Cortex of kidney (tissue), 1 donor: Measurements from ENCODE around the gene NRG3.
"Not testable (repeated sequence)": the region's sequence is repeated elsewhere in the genome, so short reads cannot be mapped to it uniquely, and the experiment has no call there.

ENCODE experiments used
- DNase-seq: peaks from one replicate; lab custom pipeline; 2025; lab: John Stamatoyannopoulos, UW

The NRG3 gene

GRCh38 chr10:82574081-82574480 lies 699.1 kb downstream of the NRG3 start:
- no peak for DNase-seq

DNA sequence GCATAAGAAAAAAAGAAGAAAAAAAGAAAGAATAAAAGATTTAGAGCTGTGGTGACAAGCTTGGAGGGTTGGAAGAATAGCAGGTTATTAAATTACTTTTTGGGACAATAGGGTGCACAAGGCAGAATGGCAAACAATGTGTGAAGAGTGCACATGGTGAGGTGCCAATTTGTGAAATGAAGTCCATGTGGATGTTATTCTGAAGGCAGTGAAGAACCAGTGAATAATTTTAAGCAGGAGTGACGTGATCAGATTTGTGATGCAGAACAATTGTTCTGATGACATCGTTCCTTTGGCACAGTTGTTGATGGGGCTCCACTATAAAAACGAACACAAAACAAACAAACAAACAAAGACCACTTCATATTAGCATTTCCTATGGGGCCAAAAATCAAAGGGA lies 700.3 kb downstream of the NRG3 start:
- no peak for DNase-seq

DNA sequence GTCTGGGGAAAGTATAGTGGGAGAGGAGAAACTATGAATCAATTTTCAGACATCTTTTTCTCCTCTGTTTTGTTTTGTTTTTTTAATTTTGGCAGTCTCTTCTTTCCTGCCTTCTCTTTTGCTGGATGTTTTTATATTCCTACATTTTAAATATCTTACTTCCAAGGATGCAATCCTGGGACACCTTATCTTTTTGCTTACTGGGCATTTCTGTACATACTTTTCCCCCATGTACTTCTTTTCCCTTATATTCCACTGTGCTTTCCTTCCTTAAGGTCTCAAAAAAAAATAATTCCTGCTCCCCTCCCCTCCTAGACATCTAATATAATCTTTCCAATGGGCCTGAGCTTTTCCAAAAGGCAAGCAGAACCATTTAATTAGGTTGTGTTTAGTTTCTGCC lies 701.1 kb downstream of the NRG3 start:
- no peak for DNase-seq

DNA sequence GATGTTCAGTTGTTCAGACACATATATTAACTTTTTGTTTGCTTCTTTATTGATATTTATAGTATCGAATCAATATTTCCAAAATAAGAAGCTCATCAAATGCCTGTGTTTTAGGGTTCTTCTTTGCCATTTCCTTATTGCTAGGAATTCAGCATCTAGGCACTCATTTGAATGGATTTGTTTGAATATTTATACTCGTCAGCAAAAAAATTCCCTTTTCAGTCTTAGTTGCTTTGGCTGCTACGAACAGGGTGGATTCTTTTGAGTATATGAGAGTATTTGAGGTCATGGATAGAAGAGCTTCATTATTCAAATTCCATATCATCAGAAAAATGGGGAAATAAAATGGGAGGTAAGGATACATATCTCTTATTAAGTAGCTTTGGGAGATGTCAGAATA lies 706.9 kb downstream of the NRG3 start:
- no peak for DNase-seq

- DNase-seq, result no peak
Observed at GRCh38 chr10:82591421-82591820, 716.4 kb downstream of the NRG3 start.

DNA sequence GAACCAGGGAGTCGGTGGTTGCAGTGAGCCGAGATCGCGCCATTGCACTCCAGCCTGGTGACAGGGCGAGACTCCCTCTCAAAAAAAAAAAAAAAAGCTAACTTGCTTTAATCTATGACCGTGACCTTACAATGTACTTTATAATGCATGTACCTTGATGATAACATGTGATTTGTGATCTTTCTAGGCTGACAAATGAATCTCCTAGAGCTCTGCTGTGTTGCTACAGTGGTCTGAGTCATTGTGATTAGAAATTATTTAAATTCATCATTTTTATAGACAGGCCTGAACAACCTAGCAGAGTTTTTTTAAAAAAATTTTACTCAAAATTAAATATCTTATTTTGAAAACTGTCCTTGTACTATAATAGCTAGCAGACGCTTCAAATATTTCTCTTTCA lies 722.8 kb downstream of the NRG3 start:
- DNase-seq, result no peak

GRCh38 chr10:82609845-82610244 lies 734.9 kb downstream of the NRG3 start:
- DNase-seq, result no peak

DNA sequence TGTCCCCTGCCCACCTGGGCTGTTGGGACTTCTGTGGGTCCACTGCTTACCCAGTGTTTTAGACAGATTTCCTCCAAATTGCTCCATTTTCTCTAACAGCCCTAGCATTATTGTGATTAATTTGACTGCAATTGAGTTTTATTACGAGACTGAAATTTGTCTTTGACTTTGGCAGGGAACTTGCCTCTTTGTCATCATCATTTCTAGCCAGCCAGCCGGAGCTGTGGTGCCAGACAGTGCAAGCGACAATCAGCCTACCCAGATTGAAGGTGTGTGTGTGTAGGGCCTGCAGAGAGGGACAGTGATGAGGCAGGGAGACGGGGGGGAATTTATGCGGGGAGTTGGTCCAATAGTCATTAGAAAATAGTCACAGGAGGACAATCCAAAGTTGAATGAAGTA lies 743.0 kb downstream of the NRG3 start:
- DNase-seq, result no peak

DNA sequence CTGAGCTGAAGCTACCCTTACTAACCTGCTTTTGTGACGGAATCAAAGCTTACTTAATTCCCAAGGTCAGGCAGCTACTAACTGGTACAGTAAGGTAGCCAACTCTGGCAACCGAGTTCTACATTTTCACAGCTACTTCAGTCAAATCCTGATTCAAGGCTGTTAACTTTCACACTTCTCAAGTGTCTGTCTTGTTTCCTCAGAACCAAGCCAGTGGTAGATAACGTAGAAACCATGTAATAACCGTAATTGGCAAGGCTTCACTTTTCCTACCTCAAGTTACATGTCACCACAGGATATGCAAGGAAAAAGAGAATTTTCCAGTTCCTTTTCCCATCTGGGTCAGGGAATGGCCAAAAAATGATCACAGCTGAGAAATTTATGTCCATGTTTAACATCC lies 746.7 kb downstream of the NRG3 start:
- no peak for DNase-seq

- DNase-seq, result no peak
Observed at GRCh38 chr10:82622479-82622878, 747.5 kb downstream of the NRG3 start.

GRCh38 chr10:82625512-82626189 lies 750.7 kb downstream of the NRG3 start:
- DNase-seq, result no peak

DNA sequence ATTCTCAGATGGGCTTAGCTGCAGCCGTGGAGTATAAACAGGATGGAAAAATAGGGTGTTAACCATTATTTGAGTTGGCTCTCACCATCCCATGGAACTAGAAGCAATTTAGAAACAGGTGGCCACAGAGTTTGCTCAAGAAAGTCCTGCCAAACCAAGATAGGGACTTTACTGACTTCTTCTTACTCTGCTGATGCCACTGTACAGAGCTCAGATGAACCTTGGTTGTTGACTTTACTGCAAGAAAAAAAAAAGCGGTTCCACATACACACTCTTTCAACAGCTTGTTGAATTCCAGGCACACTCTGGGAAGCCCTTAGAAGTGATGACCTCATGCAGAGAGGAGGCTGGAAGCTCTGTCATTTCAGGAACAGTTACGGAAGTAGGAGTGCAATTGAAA lies 753.4 kb downstream of the NRG3 start:
- no peak for DNase-seq

DNA sequence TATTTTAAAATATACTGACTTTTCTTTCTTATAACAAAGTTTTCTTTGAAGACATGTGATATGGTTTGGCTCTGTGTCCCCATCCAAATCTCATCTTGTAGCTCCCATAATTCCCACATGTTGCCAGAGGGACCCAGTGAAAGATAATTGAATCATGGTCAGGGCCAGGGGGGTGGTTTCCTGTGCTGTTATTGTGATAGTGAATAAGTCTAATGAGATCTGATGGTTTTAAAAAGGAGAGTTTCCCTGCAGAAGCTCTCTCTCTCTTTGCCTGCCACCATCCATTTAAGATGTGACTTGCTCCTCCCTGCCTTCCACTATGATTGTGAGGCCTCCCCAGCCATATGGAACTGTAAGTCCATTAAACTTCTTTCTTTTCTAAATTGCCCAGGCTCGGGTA lies 768.1 kb downstream of the NRG3 start:
- no peak for DNase-seq

DNA sequence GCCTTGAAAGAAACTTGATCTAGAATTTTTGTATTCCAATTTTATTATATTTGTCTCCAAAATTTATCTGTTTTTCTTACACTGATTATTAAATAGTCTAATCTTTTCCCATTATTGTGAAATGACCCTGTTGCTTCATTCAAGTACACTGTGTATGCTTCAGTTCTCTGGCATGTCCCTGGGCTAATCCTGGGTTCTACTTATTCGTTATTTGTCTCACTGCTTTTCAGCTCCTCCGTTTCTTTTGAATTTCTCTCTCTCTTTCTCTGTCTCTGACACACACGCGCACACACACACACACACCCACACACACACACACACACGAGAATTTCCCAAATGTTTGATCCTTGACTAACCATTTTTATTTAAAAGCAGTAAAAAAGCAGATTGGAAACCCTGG lies 768.6 kb downstream of the NRG3 start:
- DNase-seq, result no peak

GRCh38 chr10:82645221-82645620 lies 770.2 kb downstream of the NRG3 start:
- no peak for DNase-seq

DNA sequence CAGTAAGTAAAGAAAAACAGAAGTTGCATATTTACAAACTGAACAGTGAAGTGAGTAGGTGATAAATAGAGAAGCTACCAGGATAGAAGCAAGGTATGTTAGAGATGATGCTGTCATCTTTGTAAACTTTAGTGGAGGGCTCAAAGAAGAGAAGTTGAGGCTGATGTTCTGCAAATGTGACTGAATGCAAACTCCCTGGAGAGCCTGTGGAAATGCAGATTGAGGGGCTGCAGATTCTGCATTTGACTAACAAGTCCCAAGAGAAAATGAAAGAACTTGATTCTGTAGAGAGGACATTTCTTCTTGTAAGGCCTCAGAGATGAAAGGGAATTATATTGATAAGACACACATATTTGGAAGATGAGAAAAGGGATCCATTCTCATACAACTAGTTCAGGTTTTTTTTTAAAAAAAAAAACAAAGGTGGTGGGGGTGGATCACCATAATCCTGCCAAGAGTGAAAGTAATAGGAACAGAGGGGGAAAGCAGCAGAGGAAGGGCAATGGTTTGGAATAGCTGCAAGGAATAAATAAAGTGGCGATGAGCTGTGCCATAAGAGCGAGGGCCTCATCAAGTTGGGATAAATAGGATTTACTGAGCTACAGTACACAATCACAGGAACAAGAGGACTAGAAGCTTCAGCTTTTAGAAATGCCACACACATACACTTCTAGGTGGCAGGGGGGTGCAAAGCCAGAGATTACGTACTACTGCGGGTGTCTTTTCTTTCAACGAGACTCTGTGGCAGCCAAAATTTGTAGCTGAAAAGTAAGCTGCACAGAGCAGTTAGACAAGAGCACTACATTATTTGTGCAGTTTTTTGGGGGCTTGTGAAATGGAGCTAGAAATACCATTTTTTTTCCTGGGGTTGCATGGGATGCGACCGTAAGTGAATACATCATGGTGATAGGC lies 778.5 kb downstream of the NRG3 start:
- no peak for DNase-seq

GRCh38 chr10:82660205-82660604 lies 785.2 kb downstream of the NRG3 start:
- no peak for DNase-seq

- DNase-seq, result no peak
Observed at GRCh38 chr10:82660986-82661385, 786.0 kb downstream of the NRG3 start.

GRCh38 chr10:82661701-82662100 lies 786.7 kb downstream of the NRG3 start:
- DNase-seq, result no peak

DNA sequence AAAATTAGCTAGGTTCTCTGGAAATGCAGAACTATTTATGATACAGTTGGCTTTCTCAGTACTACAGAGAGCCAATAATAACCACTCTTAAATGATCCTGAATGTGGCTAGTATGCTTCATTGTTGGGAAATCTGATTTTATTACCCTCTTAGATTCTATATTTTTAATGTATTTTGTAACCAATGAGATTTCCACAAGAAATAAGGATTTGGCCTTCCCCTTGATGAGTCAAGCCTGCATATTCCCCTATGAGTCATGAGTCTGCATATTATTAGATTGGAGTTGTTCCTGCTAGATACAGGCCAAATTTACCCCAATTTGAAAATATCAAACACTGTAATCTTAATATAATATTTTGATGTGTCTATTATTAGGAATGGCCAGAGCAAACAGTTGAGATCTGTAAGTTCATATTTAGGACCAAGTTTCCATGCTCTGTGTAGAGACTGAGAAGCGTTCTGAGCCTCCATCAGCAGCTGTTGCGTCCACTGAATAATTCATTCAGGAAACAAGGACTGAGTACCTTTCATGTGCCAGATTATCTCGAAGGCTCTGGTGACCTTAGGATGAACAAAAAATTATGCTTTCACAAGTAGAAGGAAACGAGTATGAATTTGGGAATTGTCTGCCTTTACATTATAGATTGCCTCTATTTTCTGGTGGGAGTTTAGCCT lies 793.4 kb downstream of the NRG3 start:
- DNase-seq, result no peak

DNA sequence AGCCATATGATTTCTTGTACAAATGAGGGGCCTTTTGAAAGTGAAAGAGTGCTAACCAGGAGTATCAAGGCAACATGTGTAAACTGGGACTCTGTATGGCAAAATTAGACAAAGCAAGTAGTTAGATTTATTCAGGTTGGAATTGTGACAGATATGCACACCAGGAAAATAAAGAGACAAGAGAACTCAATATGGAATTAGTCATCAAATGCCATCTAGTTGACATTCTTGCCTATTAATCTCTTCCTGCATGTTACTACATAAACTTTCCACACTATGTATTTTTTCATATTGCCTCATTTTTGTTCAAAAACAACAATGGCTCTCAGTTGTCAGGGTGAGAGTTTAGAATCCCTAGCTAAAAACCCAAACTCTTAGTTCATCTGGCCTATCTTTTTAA lies 799.0 kb downstream of the NRG3 start:
- DNase-seq, result no peak

DNA sequence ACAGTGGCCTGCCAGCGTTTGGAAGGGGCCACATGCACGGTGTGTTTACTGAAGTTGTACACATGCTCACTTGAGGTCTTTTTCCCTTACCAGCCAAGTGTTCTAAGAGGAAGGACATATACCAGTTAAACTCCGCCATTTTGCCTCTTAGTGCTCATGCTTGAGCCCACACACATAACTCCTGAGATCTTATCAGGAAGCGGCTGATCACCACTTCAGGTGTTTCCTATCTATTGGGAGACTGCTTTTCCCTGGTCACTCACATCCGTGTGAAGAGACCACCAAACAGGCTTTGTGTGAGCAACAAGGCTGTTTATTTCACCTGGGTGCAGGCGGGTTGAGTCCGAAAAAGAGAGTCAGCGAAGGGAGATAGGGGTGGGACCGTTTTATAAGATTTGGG lies 802.9 kb downstream of the NRG3 start:
- not testable (repeated sequence) for DNase-seq

- DNase-seq, result not testable (repeated sequence)
Observed at GRCh38 chr10:82678451-82678850, 803.5 kb downstream of the NRG3 start.
